GM21423 (cell line): ENCODE results near the gene PIK3C2G.
"Not testable (repeated sequence)": the region's sequence is repeated elsewhere in the genome, so short reads cannot be mapped to it uniquely, and the experiment has no call there.

Experiments used
- ATAC-seq: cut with Tn5 transposase; IDR thresholded peaks from one replicate; pipeline ENCODE4 v1.9.1; 2021; ENCODE audit warnings: mild to moderate bottlenecking, moderate library complexity; ENCODE audit not compliant: unreplicated experiment

The PIK3C2G gene

DNA sequence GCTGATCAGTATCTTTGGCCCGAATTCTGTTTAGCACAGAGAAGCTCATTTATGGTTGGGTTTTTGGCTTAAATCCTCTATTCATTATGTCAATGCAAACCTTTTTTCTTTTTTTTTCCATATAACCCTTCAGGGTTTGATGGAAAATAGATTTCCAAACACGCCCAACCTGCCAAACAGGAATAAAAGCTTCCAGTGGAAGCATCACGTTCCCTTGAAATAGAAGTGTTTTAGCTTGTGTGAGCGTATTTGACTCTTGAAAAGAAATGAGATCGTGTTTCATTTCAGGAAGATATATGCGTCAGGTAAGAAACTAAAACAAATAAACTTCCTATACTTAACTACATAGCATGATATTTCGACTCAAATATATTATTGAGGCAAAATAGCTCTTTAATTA is at the start of gene PIK3C2G:
Gene PIK3C2G, plus strand, starts transcription at position 246 of the 400 bp plus-strand sequence. CDS start 20,564 bp downstream, outside the sequence.
- no peak for ATAC-seq

DNA sequence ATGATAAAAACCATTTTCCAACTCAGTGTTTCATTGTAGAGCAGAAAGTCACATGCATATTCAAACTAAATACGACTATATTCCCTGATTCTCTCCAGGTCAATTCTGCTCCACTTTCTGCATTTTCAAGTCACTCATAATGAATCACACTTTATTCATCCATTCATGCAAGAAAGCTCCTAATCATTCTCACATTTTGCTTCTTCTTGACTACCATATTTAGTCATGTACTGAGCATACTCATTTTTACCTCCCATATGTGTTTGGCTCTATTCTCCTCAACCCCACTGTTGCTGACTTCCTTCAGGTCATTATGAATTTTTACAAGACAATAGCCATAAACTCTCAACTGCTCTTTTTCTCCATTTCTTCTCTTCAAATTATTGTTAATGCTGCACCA is 43.4 kb upstream of the PIK3C2G start:
- ATAC-seq: no peak

GRCh38 chr12:18221726-18222125 is 39.6 kb upstream of the PIK3C2G start:
- no peak for ATAC-seq

DNA sequence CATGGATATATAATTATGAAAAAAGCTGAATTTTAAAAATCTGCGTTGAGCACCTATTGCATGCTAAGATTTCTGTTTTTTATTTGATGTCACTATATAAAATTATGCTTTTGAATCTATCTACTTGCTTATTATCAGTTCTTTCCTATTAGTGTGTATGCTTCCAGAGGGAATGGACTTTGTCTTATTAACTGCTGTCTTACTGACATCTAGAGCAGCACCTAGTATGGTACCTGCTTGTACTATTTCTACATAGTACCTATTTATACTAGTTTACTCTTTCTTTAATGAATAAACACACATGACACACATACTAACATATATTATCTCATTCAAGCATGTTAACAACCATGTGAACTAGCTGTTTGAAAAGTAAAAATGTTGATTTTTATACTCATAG is 38.6 kb upstream of the PIK3C2G start:
- no peak for ATAC-seq

DNA sequence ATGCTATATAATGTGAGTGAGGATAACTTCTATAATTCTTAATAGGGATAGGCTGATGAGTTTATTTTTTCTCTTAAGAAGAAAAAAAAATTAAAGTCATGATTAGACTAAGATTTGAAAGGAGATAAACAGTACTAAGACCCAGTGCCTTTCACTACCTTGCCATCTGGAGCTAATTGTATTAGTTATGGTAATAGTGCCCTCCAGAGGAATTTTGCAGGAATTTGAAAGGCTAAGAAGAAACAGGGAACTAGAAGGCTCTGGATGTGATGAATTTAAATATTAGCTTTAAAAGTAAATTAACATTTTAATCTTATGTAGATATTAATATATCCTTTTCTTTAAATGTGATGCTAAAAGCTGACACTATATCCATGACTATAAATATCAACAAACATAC is 36.6 kb upstream of the PIK3C2G start:
- no peak for ATAC-seq

GRCh38 chr12:18239526-18239925 is 21.8 kb upstream of the PIK3C2G start:
- ATAC-seq: no peak

DNA sequence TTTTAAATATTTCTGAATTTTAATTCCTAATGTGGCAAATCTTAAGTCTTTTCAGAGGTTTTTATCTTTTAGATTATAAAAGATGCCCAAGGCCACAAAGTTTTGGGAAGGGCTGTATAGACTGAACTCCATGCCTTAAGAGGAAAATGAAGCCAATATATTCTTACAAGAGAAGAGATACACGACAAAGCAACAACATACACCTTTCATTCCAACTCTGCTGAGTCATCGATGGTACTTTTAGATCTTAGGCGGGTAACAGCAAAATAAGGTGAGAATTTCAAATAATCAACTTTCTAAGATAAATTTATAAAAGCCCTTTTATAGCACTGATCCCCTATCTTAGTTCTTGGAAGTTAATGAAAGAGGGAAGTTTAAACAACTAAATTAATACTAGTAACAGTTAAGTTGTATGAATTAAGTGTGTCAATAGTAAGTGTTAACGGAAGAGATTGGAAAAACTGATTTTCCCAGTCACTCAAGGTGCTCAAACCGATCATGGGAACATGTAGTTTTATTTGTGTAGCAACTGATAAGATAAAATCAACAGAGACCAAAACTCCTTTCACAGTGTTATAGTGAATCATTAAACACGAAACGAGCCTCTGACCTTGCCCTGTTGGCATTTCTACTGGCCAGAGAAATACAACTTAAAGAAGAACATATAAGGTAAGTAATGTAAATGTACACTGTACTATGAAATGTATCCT is 18.8 kb upstream of the PIK3C2G start:
- no peak for ATAC-seq

DNA sequence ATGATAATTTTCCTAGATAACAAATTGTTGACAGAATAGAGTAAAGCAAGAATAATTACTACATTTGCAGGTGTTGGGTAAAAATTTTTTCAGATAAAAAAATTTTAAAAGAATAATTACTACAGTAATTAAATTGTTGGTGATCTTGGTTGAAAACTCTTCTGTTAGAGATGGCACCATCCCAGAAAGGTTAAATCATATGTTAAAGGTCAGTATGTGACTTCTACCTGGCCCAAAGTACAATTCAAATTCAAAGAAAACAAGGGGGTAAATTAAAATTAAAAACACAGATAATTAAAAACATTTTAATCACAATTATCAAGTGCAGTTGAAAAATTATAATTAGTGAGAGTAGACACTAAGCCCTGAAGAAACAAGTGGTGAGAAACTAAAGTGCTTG is 18.1 kb upstream of the PIK3C2G start:
- no peak for ATAC-seq

DNA sequence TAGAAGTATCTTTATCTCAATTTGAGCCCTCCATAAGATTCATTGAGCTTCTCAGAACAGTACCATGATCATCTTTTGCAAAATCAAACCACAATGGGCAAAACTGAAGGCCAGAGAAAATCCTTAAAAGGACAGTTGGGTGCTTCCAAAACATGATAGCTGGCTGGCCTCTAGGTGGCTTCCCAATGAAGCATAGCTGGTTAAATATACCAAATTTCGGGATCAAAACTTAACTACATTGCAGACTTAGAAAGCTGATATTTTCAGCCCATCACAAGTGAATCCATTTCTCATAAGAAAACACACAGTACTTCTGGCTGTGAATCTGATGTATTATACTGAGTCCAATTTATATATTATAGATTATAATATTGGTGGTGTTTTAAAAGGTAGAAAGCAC is 15.3 kb upstream of the PIK3C2G start:
- ATAC-seq: no peak

DNA sequence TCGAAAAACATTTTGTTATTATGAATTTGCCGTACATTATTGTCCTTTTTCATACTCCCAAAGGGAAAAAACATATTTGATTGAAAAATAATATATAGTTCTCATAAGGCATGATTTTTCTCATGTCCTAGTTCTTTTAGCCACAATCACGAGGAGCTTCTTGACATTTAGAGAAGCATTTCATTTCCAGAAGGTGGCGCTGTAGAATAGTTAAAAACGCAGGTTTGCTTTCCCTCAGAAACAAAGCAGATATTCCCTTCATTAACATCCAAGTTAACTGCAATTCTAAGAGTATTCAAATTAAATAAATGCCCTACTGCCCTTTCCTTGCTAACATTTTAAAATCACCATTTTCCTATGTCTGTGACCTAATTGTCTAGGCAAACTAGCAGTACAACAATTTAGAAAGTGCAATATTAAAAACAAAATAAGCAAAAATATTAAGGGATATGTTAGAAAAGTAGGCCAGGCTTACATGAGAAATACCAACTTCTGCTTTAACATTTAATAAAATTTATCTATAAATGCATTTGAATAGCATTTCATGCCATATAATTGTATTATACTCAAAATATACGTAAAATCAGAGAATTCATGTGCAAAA is 10.9 kb upstream of the PIK3C2G start:
- no peak for ATAC-seq

DNA sequence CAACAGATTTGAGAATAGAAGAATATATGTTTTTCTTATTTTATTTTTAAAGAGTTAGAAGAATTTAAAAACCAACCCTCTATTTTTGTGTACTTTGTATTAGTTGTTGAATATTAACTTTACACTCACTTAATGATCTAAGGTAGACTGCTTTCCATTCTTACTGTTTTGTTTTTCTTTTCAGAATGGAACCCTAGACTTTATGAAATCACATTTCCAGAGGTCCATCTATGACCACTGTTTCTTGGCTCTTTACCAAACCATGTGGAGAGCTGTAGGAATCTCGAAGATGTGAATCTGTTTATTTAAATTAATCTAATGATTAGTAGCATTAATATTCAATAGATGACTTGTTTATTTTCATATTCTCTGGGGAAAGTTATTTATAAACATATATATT is 7.2 kb upstream of the PIK3C2G start:
- no peak for ATAC-seq

- ATAC-seq: not testable (repeated sequence)
Measured at GRCh38 chr12:18255004-18255403, 6.3 kb upstream of the PIK3C2G start.

DNA sequence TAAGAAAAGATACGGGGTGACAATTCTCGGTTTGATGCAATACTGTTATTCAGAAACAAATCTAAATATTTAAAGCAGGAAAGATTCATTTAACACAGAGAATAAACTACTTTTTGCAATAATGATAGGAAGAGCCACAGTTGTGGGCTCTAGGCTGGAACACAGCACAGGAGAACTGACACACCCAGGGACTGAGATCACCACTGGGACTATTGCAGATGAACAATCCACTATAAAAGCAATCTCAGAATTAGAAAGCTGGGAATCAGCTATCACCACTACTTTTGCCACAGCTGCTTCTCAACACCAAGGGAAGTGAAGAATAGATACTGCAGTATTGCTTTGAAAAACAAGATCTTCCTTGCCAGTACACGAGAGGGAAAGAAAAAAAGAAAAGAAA is 4.1 kb upstream of the PIK3C2G start:
- ATAC-seq: no peak

- no peak for ATAC-seq
Measured at GRCh38 chr12:18258929-18259328, 2.4 kb upstream of the PIK3C2G start.

GRCh38 chr12:18259906-18260682 is 1.2 kb upstream of the PIK3C2G start:
- no peak for ATAC-seq

DNA sequence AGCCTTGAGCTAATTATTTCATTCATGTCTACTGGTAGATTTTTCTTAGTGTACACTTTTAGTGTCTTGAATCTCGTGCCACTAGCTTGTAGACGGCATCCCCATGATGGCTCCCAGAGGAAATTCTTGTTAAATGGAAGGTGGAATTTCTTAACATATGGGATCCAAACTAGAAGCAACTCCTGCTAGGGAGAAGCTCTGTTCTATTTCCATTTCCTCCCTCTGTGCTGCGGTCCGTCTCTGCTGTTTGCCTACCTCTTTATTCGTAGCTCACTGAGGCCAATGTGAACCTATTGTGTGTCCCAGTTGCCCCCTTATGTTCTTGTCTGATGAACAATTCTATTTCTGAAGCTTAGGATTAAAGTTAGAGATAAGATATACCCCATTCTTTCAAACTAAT is 588 bp downstream of the PIK3C2G start:
- no peak for ATAC-seq

- ATAC-seq: no peak
Measured at GRCh38 chr12:18262514-18262913, 1.2 kb downstream of the PIK3C2G start.

GRCh38 chr12:18264581-18265075 is 3.3 kb downstream of the PIK3C2G start:
- ATAC-seq: no peak

GRCh38 chr12:18267427-18268099 is 6.2 kb downstream of the PIK3C2G start:
- no peak for ATAC-seq

DNA sequence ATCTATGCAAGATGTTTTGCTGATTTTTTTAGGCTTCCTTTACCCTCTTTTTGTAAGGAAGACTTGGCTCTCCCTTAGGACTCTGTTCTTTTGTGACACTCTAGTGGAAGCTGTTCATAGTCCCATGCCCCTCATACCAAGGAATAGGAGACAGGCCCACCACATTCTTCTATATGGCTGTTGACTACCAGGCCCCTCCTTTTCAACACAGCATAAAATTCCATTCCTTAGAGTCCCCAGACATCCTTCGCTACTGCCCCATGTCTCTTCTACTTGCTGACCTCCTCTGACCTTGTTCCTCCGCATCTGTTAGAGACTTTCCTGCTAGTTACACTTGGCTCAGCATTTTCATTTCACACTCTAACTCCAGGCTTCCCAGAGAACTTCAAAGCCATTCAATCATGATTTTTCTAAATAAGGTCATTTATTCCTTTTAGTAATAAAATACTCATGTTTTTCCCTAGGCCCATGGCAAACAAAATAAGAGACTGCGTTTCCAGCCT is 9.7 kb downstream of the PIK3C2G start:
- no peak for ATAC-seq

- no peak for ATAC-seq
Measured at GRCh38 chr12:18275981-18276380, 14.7 kb downstream of the PIK3C2G start.
